GM19467 (cell line): ENCODE data around the gene S100A8.
"Not testable (repeated sequence)": the region's sequence is repeated elsewhere in the genome, so short reads cannot be mapped to it uniquely, and the experiment has no call there.

Experiments used
- ATAC-seq: cut with Tn5 transposase; IDR thresholded peaks from one replicate; pipeline ENCODE4 v1.9.1; 2021; ENCODE audit warnings: mild to moderate bottlenecking, moderate library complexity; ENCODE audit not compliant: unreplicated experiment

S100A8 gene

GRCh38 chr1:153349363-153350320, 41.2 kb downstream of the S100A8 start:
- ATAC-seq: no peak

- no peak for ATAC-seq
Observed at GRCh38 chr1:153348511-153349362, 42.1 kb downstream of the S100A8 start, which contains the start of gene PGLYRP4. TSS of gene PGLYRP4 (minus strand) at chr1:153348841. CDS start at chr1:153347932, 909 bp downstream.

- no peak for ATAC-seq
Observed at GRCh38 chr1:153347856-153348255, 43.0 kb downstream of the S100A8 start.

GRCh38 chr1:153347049-153347448, 43.8 kb downstream of the S100A8 start:
- not testable (repeated sequence) for ATAC-seq

- ATAC-seq: no peak
Observed at GRCh38 chr1:153346077-153346723, 44.7 kb downstream of the S100A8 start.

GRCh38 chr1:153345187-153346076, 45.4 kb downstream of the S100A8 start:
- ATAC-seq: no peak

- ATAC-seq: no peak
Observed at GRCh38 chr1:153344718-153345025, 46.2 kb downstream of the S100A8 start.

GRCh38 chr1:153343811-153344717, 46.8 kb downstream of the S100A8 start:
- ATAC-seq: no peak

- no peak for ATAC-seq
Observed at GRCh38 chr1:153343040-153343681, 47.7 kb downstream of the S100A8 start.

- no peak for ATAC-seq
Observed at GRCh38 chr1:153342178-153342577, 48.7 kb downstream of the S100A8 start.

GRCh38 chr1:153341431-153341934, 49.4 kb downstream of the S100A8 start:
- no peak for ATAC-seq

- ATAC-seq: no peak
Observed at GRCh38 chr1:153340356-153340755, 50.5 kb downstream of the S100A8 start.
